K562 (cell line): Measurements from ENCODE around the gene HOXA13. TPM values are rescaled to one million over a fixed set of nuclear protein-coding genes. Genes with fewer than 3 reads are reported as not detected.

Experiments
- ATAC-seq: fragments of 200-7000 bp; cut with Tn5 transposase; 3 replicates; pipeline ENCODE4 v1.9.1; 2020; ENCODE audit warnings: moderate library complexity
- BruUV-seq: library from RNA; stranded (reverse); fragments of 400-500 nt; replicated peaks from 2 replicates; lab custom pipeline; 2021; lab: Mats Ljungman, UMichigan
- CTCF ChIA-PET: fragments of 300-600 bp; formaldehyde crosslinking; extraction: SDS; loops from one replicate; lab custom pipeline; 2021; ENCODE audit warnings: low intra/inter-chr PET ratio; lab: Yijun Ruan, JAX
- POLR2A ChIA-PET: fragments of 300-600, 350-650 bp; sonication (Branson Sonifier 250); formaldehyde crosslinking; extraction: SDS; loops from one replicate; lab custom pipeline; 2021; ENCODE audit warnings: antibody characterized with exemption, inconsistent platforms; lab: Yijun Ruan, JAX
- DNase-seq, 4 experiments: peaks; one replicate each; pipeline versions ENCODE4 v3.0.0 to v3.0.0-alpha.2; 2011 to 2018; ENCODE audit warnings: low spot score in 3 of 4, mixed read lengths in 3 of 4; ENCODE audit errors: extremely low read depth in 1 of 4
- FAIRE-seq: peaks from 2 replicates; lab custom pipeline; 2011; peaks lifted over from hg19 to GRCh38; lab: Jason Lieb, UNC
- H2AFZ ChIP-seq: 2 replicates; pipeline ENCODE4 v1.6.0; 2011; ENCODE audit warnings: low read depth, low read length, control low read depth, inconsistent platforms
- H3K27ac ChIP-seq: fragments of 200-600 bp; 3 replicates; pipeline ENCODE4 v1.8.0; 2011; ENCODE audit warnings: low read depth, mild to moderate bottlenecking, control low read depth, inconsistent platforms, low read length, moderate library complexity, mixed read lengths; ENCODE audit errors: extremely low read depth
- H3K27me3 ChIP-seq, 2 experiments: fragments of 300-600 bp in 1 of 2; 2 replicates in 1 of 2; 3 replicates in 1 of 2; pipeline versions ENCODE4 v1.6.0 to v1.8.0; 2011; ENCODE audit warnings: inconsistent platforms in 2 of 2, low read length in 2 of 2, mild to moderate bottlenecking in 1 of 2, mixed read lengths in 1 of 2, moderate library complexity in 1 of 2; ENCODE audit not compliant: control insufficient read depth in 2 of 2, insufficient read depth in 2 of 2
- H3K36me3 ChIP-seq: fragments of 300-600 bp; 3 replicates; pipeline ENCODE4 v1.8.0; 2011; ENCODE audit warnings: mild to moderate bottlenecking, low read length, inconsistent platforms; ENCODE audit not compliant: control insufficient read depth, insufficient read depth
- H3K4me1 ChIP-seq, 2 experiments: fragments of 200-600 bp in 1 of 2; replicated peaks in 1 of 2; 2 replicates in 1 of 2; 3 replicates in 1 of 2; pipeline versions ENCODE4 v1.5.1 to v1.8.0; 2011; ENCODE audit warnings: inconsistent platforms in 2 of 2, low read length in 2 of 2, mild to moderate bottlenecking in 1 of 2, mixed read lengths in 1 of 2, moderate library complexity in 1 of 2; ENCODE audit not compliant: control insufficient read depth in 2 of 2, insufficient read depth in 2 of 2
- H3K4me2 ChIP-seq: 2 replicates; pipeline ENCODE4 v1.6.1; 2011; ENCODE audit warnings: low read length, control low read depth, inconsistent platforms, mixed read lengths; ENCODE audit not compliant: insufficient read depth
- H3K4me3 ChIP-seq: fragments of 200-600 bp; sonication (generic), shearing (Covaris generic); 2 replicates; pipeline ENCODE4 v1.5.1; 2016; ENCODE audit warnings: control low read depth, inconsistent platforms
- H3K79me2 ChIP-seq: fragments of 200-600 bp; 3 replicates; pipeline ENCODE4 v1.8.0; 2011; ENCODE audit warnings: low read length, inconsistent platforms; ENCODE audit not compliant: control insufficient read depth, insufficient read depth
- H3K9ac ChIP-seq, 2 experiments: 2 replicates each; pipeline versions ENCODE4 v1.6.0 to v1.6.1; 2011; ENCODE audit warnings: low read depth in 2 of 2, low read length in 2 of 2, control low read depth in 1 of 2, inconsistent platforms in 1 of 2, mild to moderate bottlenecking in 1 of 2, mixed read lengths in 1 of 2; ENCODE audit not compliant: insufficient read depth in 1 of 2
- H3K9me1 ChIP-seq: one replicate; pipeline ENCODE4 v1.6.0; 2011; ENCODE audit warnings: inconsistent platforms, mild to moderate bottlenecking, low read length, moderate library complexity; ENCODE audit not compliant: control insufficient read depth, insufficient read depth
- H3K9me3 ChIP-seq: replicated peaks from 2 replicates; pipeline ENCODE4 v1.5.1; 2011; ENCODE audit warnings: low read depth, low read length, inconsistent platforms; ENCODE audit not compliant: control insufficient read depth, insufficient read depth
- H4K20me1 ChIP-seq: replicated peaks from 2 replicates; pipeline ENCODE4 v1.6.1; 2011; ENCODE audit warnings: low read length, inconsistent platforms, mixed read lengths; ENCODE audit not compliant: control insufficient read depth, insufficient read depth
- ETS1 ChIP-seq: conservative IDR thresholded peaks from 2 replicates; pipeline ENCODE4 v1.6.1; 2011; ENCODE audit warnings: low read depth, mild to moderate bottlenecking, low read length; ENCODE audit not compliant: control insufficient read depth
- HMG20B ChIP-seq: fragments of 250-450 bp; sonication (Bioruptor Pico); IDR thresholded peaks from 2 replicates; pipeline ENCODE4 v1.5.0; 2021; ENCODE audit warnings: mild to moderate bottlenecking
- POLR3G ChIP-seq: IDR thresholded peaks from 2 replicates; pipeline ENCODE4 v1.6.1; 2011; ENCODE audit not compliant: insufficient read length, insufficient replicate concordance; ENCODE audit errors: extremely low read depth
- RBM25 ChIP-seq: fragments of 200-400 bp; formaldehyde crosslinking; IDR thresholded peaks from 2 replicates; pipeline ENCODE4 v1.6.1; 2018; ENCODE audit warnings: low read length, low read depth, moderate library complexity; ENCODE audit not compliant: severe bottlenecking
- SAFB2 ChIP-seq: fragments of 200-400 bp; formaldehyde crosslinking; IDR thresholded peaks from 2 replicates; pipeline ENCODE4 v1.6.1; 2018; ENCODE audit warnings: borderline replicate concordance, low read length, low read depth, moderate library complexity; ENCODE audit not compliant: severe bottlenecking
- SIX5 ChIP-seq, 2 experiments: IDR thresholded peaks; 2 replicates each; pipeline ENCODE4 v1.6.1; 2011; ENCODE audit warnings: low read length in 2 of 2, borderline replicate concordance in 1 of 2, low read depth in 1 of 2, mild to moderate bottlenecking in 1 of 2, moderate library complexity in 1 of 2; ENCODE audit not compliant: insufficient read depth in 1 of 2
- SMARCB1 ChIP-seq: IDR thresholded peaks from 2 replicates; pipeline ENCODE4 v1.6.1; 2011; ENCODE audit warnings: improper control_type of control experiment, low read depth; ENCODE audit not compliant: insufficient read length
- SPI1 ChIP-seq: IDR thresholded peaks from 2 replicates; pipeline ENCODE4 v1.6.1; 2011; ENCODE audit warnings: low read depth, low read length, control low read depth, borderline replicate concordance
- SREBF2 ChIP-seq: sonication (generic); formaldehyde crosslinking; IDR thresholded peaks from 2 replicates; pipeline ENCODE4 v1.4.0; 2020; ENCODE audit warnings: mild to moderate bottlenecking, missing genetic modification reagents
- SRSF1 ChIP-seq: fragments of 200-400 bp; formaldehyde crosslinking; IDR thresholded peaks from 2 replicates; pipeline ENCODE4 v1.6.1; 2017; ENCODE audit warnings: mild to moderate bottlenecking, low read depth, low read length, moderate library complexity
- SRSF7 ChIP-seq: fragments of 200-400 bp; formaldehyde crosslinking; optimal IDR thresholded peaks from 2 replicates; pipeline ENCODE3; 2017; ENCODE audit warnings: mild to moderate bottlenecking, low read depth, low read length
- TOE1 ChIP-seq, 2 experiments: fragments of 450-650 bp in 1 of 2; sonication (generic) in 1 of 2; formaldehyde crosslinking in 1 of 2; IDR thresholded peaks; 2 replicates each; pipeline versions ENCODE4 v1.7.1 to v1.8.0; 2016 to 2022; ENCODE audit warnings: borderline replicate concordance in 2 of 2, mild to moderate bottlenecking in 2 of 2, antibody characterized with exemption in 1 of 2, inconsistent platforms in 1 of 2, low read depth in 1 of 2, missing genetic modification reagents in 1 of 2, moderate library complexity in 1 of 2
- ZNF311 ChIP-seq: fragments of 250-450 bp; sonication (Bioruptor Pico); IDR thresholded peaks from 2 replicates; pipeline ENCODE4 v1.4.0; 2020; ENCODE audit warnings: mild to moderate bottlenecking, moderate library complexity
- ZNF41 ChIP-seq: fragments of 250-450 bp; sonication (Bioruptor Pico); conservative IDR thresholded peaks from 2 replicates; pipeline ENCODE4 v1.4.0; 2020; ENCODE audit warnings: mild to moderate bottlenecking
- ZNF436 ChIP-seq: fragments of 250-450, 450-650 bp; sonication (Bioruptor Pico); formaldehyde crosslinking; IDR thresholded peaks from 2 replicates; pipeline ENCODE4 v1.7.0; 2020; ENCODE audit warnings: mild to moderate bottlenecking
- ZNF518B ChIP-seq: fragments of 250-450 bp; sonication (Bioruptor Pico); IDR thresholded peaks from 2 replicates; pipeline ENCODE4 v1.5.0; 2021; ENCODE audit warnings: mild to moderate bottlenecking, moderate library complexity
- WGBS: fragments of 100-300 bp; shearing (Covaris generic); methylation state at CpG from one replicate; pipeline ENCODE4 v1.1.6; 2016; ENCODE audit warnings: low coverage, mixed read lengths; ENCODE audit not compliant: insufficient coverage; ENCODE audit errors: missing lambda C conversion rate; 5-methylcytosine and 5-hydroxymethylcytosine counted together
- in situ Hi-C: fragments of 300-500 bp; cut with MboI; formaldehyde crosslinking; loops from 4 replicates; pipeline ENCODE4 v1.15.0; 2018; ENCODE audit warnings: inconsistent platforms, mixed read lengths
- intact Hi-C: fragments of 100-400 bp; cut with micrococcal nuclease; formaldehyde crosslinking; loops from 2 replicates; pipeline ENCODE4 v1.14.2; 2022
- polyA plus RNA-seq, 8 experiments: library from polyadenylated mRNA; depleted of rRNA in 4 of 8; stranded (reverse) in 5 of 8; unstranded in 3 of 8; fragments of >200 nt; fragmentation: Nextera tagmentation in 2 of 8; fragmentation: Illumina TruSeq in 1 of 8; extraction: Ambion mirVana in 2 of 8; extraction: Trizol in 1 of 8; gene quantifications; 2 replicates each; pipeline versions ENCODE4 v1.2.1 to v1.2.3, GENCODE V29; 2011 to 2014; ENCODE audit warnings: inconsistent platforms in 1 of 8, missing spikeins in 1 of 8
- total RNA-seq, 7 experiments: library from RNA; depleted of rRNA in 6 of 7; stranded (reverse); fragments of >200 nt in 6 of 7; fragmentation: Illumina TruSeq in 2 of 7; extraction: Trizol in 2 of 7; gene quantifications; 2 replicates each; pipeline versions ENCODE4 v1.2.1 to v1.2.3, GENCODE V29; 2011 to 2021; ENCODE audit warnings: low replicate concordance in 1 of 7

HOXA13 gene
- total and polyA plus RNA-seq, 9 of the 15 experiments (the other 6 are each of a cell fraction or from before 2014, with no cell fraction given), result not detected

- H3K27me3 ChIP-seq, result peaks cover 53 to 79% of the 10 kb centered on the region in 2 experiments
- H3K4me2 ChIP-seq, result no peak overlapping the region
- ATAC-seq, result no peak
- H2AFZ ChIP-seq, result no peak overlapping the region
- WGBS, result 12% methylated on average over 24 of the region's 24 CpGs
- H3K4me1 ChIP-seq, result peaks cover 0 to 22% of the 10 kb centered on the region in 2 experiments; a peak in 2 of 5 replicates
- in situ Hi-C loops (no loop called here), intact Hi-C loops (no loop called here)
- no peaks in the 10 kb centered on the region for H3K9me1 ChIP-seq
- H3K36me3 ChIP-seq, result no peaks in the 10 kb centered on the region
- H3K9me3 ChIP-seq, result no peaks in the 10 kb centered on the region
- no peak overlapping the region for H3K4me3 ChIP-seq
- H3K79me2 ChIP-seq, result no peaks in the 10 kb centered on the region
- H3K9ac ChIP-seq, result no peak overlapping the region
- ChIA-PET POLR2A (interaction anchor here (2.4 kb wide), 1 partner anchor 10 kb away, joined by 6 read pairs; no protein-coding TSS in a partner anchor), CTCF (no interaction called here)
- no peak overlapping the region for H3K27ac ChIP-seq
- H4K20me1 ChIP-seq, result no peaks in the 10 kb centered on the region
- no peak for DNase-seq
- no peak for FAIRE-seq
- BruUV-seq, result no TSS peak
- TF ChIP-seq ZNF311 (CRISPR knock-in tag) (no peak), TOE1 (IDR thresholded peaks at IDR 0.05; ENCODE audit: borderline replicate concordance) (no peak), TOE1 (CRISPR knock-in tag; IDR thresholded peaks at IDR 0.05; ENCODE audit: borderline replicate concordance, low read depth) (no peak), RBM25 (no peak), SRSF7 (no peak), SMARCB1 (no peak), SPI1 (no peak), ZNF41 (CRISPR knock-in tag) (no peak), ZNF436 (CRISPR knock-in tag) (no peak), SIX5 (IDR thresholded peaks at IDR 0.05; ENCODE audit: borderline replicate concordance in 1 of 2, insufficient read depth in 1 of 2, low read depth in 1 of 2, low read length in 2 of 2) (no peak), POLR3G (no peak), SREBF2 (no peak), HMG20B (CRISPR knock-in tag) (no peak), ETS1 (no peak), SAFB2 (no peak), SRSF1 (no peak), ZNF518B (CRISPR knock-in tag) (no peak)
Measured at GRCh38 chr7:27185854-27186667, 13.8 kb downstream of the HOXA13 start.
